Eye (tissue), 1 donor: ENCODE data around the gene POU2AF1.

ENCODE experiments used
- DNase-seq: peaks from one replicate; pipeline ENCODE4 v3.0.0-alpha.2; 2015

POU2AF1 gene

GRCh38 chr11:111309215-111309915 lies 69.7 kb downstream of the POU2AF1 start:
- DNase-seq: no peak

GRCh38 chr11:111308140-111308539 lies 70.9 kb downstream of the POU2AF1 start:
- no peak for DNase-seq

GRCh38 chr11:111307472-111308108 lies 71.5 kb downstream of the POU2AF1 start:
- no peak for DNase-seq

GRCh38 chr11:111306321-111306720 lies 72.8 kb downstream of the POU2AF1 start:
- no peak for DNase-seq

- no peak for DNase-seq
Observed at GRCh38 chr11:111305876-111306275, 73.2 kb downstream of the POU2AF1 start.

- DNase-seq: no peak
Observed at GRCh38 chr11:111305162-111305802, 73.8 kb downstream of the POU2AF1 start.

- DNase-seq: no peak
Observed at GRCh38 chr11:111303461-111303860, 75.6 kb downstream of the POU2AF1 start.

- no peak for DNase-seq
Observed at GRCh38 chr11:111302298-111302697, 76.8 kb downstream of the POU2AF1 start.
